Neutrophil (primary cell): ENCODE results near the gene STARD10.

ENCODE experiments used
- H3K27ac ChIP-seq: fragments of 200-600 bp; sonication (generic); 2 replicates; pipeline ENCODE4 v1.5.1; 2016; ENCODE audit warnings: mild to moderate bottlenecking, moderate library complexity
- H3K27me3 ChIP-seq: fragments of 200-600 bp; sonication (generic); 2 replicates; pipeline ENCODE4 v1.6.0; 2016; ENCODE audit warnings: mild to moderate bottlenecking
- H3K36me3 ChIP-seq: fragments of 200-600 bp; sonication (generic); 2 replicates; pipeline ENCODE4 v1.5.1; 2017
- H3K4me1 ChIP-seq, 2 experiments: fragments of 200-600 bp in 1 of 2; sonication (generic) in 1 of 2; 1 replicate in 1 of 2; 2 replicates in 1 of 2; pipeline versions ENCODE4 v1.5.1 to v1.6.1; 2013 to 2016; ENCODE audit warnings: low read depth in 1 of 2, low read length in 1 of 2, mild to moderate bottlenecking in 1 of 2, moderate library complexity in 1 of 2; ENCODE audit not compliant: control insufficient read depth in 1 of 2, insufficient read depth in 1 of 2
- H3K4me3 ChIP-seq, 2 experiments: fragments of 200-600 bp in 1 of 2; sonication (generic) in 1 of 2; 1 replicate in 1 of 2; 2 replicates in 1 of 2; pipeline ENCODE4 v1.5.1; 2013 to 2016; ENCODE audit warnings: low read depth in 1 of 2, low read length in 1 of 2, mild to moderate bottlenecking in 1 of 2, moderate library complexity in 1 of 2
- H3K9me3 ChIP-seq: fragments of 200-600 bp; sonication (generic); 2 replicates; pipeline ENCODE4 v1.5.1; 2016
- TF ChIP-seq, protein P1 (sequence below): fragments of 200-600 bp; sonication (generic); IDR thresholded peaks from 2 replicates; pipeline ENCODE4 v1.5.1; 2016; ENCODE audit warnings: antibody characterized with exemption

The STARD10 gene

DNA sequence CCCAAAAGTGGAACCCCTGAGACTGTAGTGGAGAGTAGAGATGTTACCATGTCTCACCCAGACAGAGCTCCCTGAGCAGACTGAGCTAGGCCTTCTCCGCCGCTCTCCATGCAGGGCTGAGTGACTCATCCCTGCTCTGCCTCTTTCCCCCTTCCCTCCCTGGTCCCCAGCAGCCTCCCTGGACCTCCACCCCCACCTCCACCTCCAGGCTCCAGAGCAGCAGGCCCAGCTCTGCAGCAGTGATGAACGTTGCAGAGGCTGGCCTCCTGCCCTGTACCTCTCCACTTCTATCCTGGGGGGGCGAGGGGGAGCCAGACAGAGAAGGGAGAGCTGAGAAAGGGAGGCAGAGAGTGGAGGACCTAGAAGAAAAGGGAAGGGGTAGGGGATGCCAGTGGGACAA is 22.3 kb downstream of the STARD10 start:
- Histone ChIP-seq H3K4me3 (no peak overlapping the region), H3K27me3 (no peaks in the 10 kb centered on the region), H3K27ac (no peak overlapping the region), H3K9me3 (no peaks in the 10 kb centered on the region), H3K4me1 (peaks cover 8 to 10% of the 10 kb centered on the region in 2 experiments), H3K36me3 (no peaks in the 10 kb centered on the region)
- TF ChIP-seq, protein P1, sequence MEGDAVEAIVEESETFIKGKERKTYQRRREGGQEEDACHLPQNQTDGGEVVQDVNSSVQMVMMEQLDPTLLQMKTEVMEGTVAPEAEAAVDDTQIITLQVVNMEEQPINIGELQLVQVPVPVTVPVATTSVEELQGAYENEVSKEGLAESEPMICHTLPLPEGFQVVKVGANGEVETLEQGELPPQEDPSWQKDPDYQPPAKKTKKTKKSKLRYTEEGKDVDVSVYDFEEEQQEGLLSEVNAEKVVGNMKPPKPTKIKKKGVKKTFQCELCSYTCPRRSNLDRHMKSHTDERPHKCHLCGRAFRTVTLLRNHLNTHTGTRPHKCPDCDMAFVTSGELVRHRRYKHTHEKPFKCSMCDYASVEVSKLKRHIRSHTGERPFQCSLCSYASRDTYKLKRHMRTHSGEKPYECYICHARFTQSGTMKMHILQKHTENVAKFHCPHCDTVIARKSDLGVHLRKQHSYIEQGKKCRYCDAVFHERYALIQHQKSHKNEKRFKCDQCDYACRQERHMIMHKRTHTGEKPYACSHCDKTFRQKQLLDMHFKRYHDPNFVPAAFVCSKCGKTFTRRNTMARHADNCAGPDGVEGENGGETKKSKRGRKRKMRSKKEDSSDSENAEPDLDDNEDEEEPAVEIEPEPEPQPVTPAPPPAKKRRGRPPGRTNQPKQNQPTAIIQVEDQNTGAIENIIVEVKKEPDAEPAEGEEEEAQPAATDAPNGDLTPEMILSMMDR = no peak

DNA sequence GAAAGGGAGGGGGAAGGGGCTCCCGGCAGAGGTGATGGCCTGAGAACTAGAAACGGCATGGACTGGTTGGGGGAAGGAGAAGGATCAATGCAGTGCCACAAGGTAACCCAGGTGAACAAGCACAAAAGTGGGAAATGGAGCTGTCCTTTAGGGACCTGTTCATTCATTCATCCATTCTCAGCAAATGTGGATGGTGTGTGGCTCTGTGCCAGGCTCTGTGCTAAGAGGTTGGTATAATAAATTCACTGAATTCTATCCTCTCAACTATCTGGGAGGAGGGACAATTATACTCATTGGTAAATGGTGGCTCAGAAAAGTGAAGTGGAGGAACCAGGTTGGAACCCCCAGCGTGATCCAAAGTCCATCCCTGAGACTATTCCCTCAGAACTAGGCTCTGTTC is 23.0 kb downstream of the STARD10 start:
- peaks cover under 1 to 2% of the 10 kb centered on the region in 2 experiments for H3K4me1 ChIP-seq
- TF ChIP-seq, protein P1 = no peak

GRCh38 chr11:72769680-72770079 is 24.2 kb downstream of the STARD10 start:
- no peaks in the 10 kb centered on the region for H3K36me3 ChIP-seq
- H3K4me3 ChIP-seq = no peak overlapping the region
- TF ChIP-seq, protein P1 = no peak
- H3K9me3 ChIP-seq = no peaks in the 10 kb centered on the region
- no peak overlapping the region for H3K27ac ChIP-seq
- H3K27me3 ChIP-seq = no peaks in the 10 kb centered on the region
- H3K4me1 ChIP-seq = no peaks in the 10 kb centered on the region

More for the DNA sequence above, 23.0 kb downstream of the STARD10 start:
- Histone ChIP-seq H3K27ac (no peak overlapping the region), H3K27me3 (no peaks in the 10 kb centered on the region), H3K4me3 (no peak overlapping the region), H3K36me3 (no peaks in the 10 kb centered on the region), H3K9me3 (no peaks in the 10 kb centered on the region)

- H3K9me3 ChIP-seq = no peaks in the 10 kb centered on the region
- H3K4me1 ChIP-seq = no peaks in the 10 kb centered on the region
- no peaks in the 10 kb centered on the region for H3K36me3 ChIP-seq
- no peak overlapping the region for H3K4me3 ChIP-seq
- H3K27me3 ChIP-seq = no peaks in the 10 kb centered on the region
- TF ChIP-seq, protein P1 = no peak
- no peak overlapping the region for H3K27ac ChIP-seq
These were observed 25.3 kb downstream of the STARD10 start for GRCh38 chr11:72768581-72768980.

DNA sequence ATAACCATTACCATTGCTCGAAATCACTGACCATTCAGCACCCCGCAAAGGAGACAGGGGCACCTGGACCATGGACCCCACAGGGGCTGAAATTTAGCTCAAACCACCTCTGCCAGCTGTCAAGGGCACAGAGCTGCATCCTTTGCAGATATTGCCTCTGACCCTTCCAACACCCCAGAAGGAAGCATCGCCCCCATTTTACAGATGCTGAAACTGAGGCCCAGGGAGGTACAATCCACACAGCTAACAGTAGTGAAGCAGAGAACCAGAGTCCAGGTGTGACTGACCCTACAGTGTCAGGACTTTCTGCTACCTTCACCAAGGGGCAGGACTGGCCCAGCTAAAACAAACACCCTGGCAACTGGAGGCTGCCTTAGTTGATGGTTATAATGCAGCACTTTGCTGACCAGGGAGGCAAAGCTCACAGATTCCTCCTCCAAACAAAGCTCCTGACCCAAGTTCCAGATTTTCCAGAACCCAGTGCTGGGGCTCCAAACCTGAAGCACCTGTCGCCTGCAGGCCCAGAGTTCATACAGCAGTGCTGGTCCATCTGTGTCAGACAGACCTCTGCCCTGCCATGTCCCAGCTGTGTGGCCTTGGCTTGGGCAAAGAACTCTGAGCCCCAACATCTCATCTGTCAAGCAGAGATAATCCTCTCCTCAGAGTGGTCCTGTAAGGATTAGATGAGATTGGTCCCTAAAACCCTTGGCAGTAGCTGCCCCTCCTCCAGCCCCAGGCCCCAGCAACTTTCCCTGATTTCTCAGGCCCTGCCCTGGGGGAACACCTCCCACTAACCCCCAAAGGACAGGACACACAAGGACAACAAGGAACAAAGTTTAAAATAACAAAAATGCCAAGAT is 26.4 kb downstream of the STARD10 start:
- H3K27ac ChIP-seq = no peak overlapping the region
- no peaks in the 10 kb centered on the region for H3K4me1 ChIP-seq
- TF ChIP-seq, protein P1 = no peak
- no peaks in the 10 kb centered on the region for H3K9me3 ChIP-seq
- H3K36me3 ChIP-seq = no peaks in the 10 kb centered on the region
- H3K4me3 ChIP-seq = no peak overlapping the region
- H3K27me3 ChIP-seq = no peaks in the 10 kb centered on the region
